MM.1S (cell line): Measurements from ENCODE around the gene TFDP1.

Experiments used
- DNase-seq: peaks from one replicate; pipeline ENCODE4 v3.0.0-alpha.2; 2015
- H2AFZ ChIP-seq: fragments of 300-600 bp; sonication (generic); 2 replicates; pipeline ENCODE4 v1.6.0; 2016; ENCODE audit warnings: antibody characterized with exemption, low read length
- H3F3A ChIP-seq: fragments of 300-600 bp; sonication (generic); 2 replicates; pipeline ENCODE4 v1.6.1; 2016; ENCODE audit warnings: mild to moderate bottlenecking, antibody characterized with exemption, low read length, moderate library complexity, mixed read lengths; ENCODE audit not compliant: insufficient read depth
- H3K27ac ChIP-seq: fragments of 300-600 bp; sonication (generic); 2 replicates; pipeline ENCODE4 v1.5.1; 2016; ENCODE audit warnings: mild to moderate bottlenecking, low read length
- H3K27me3 ChIP-seq: fragments of 300-600 bp; sonication (generic); replicated peaks from 2 replicates; pipeline ENCODE4 v1.6.0; 2016; ENCODE audit warnings: low read length; ENCODE audit not compliant: insufficient read depth
- H3K36me3 ChIP-seq: fragments of 300-600 bp; sonication (generic); replicated peaks from 2 replicates; pipeline ENCODE4 v1.6.1; 2016; ENCODE audit warnings: mild to moderate bottlenecking, low read length, mixed read lengths; ENCODE audit not compliant: insufficient read depth
- H3K4me1 ChIP-seq: fragments of 300-600 bp; sonication (generic); 2 replicates; pipeline ENCODE4 v1.6.1; 2016; ENCODE audit warnings: low read length, mixed read lengths
- H3K4me2 ChIP-seq: fragments of 300-600 bp; sonication (generic); 2 replicates; pipeline ENCODE4 v1.6.0; 2016; ENCODE audit warnings: low read depth, low read length
- H3K4me3 ChIP-seq: fragments of 300-600 bp; sonication (generic); 2 replicates; pipeline ENCODE4 v1.5.1; 2016; ENCODE audit warnings: low read length, mixed read lengths
- H3K79me2 ChIP-seq: fragments of 300-600 bp; sonication (generic); 2 replicates; pipeline ENCODE4 v1.6.1; 2016; ENCODE audit warnings: mixed run types, low read length, mixed read lengths
- H3K9ac ChIP-seq: fragments of 300-600 bp; sonication (generic); 2 replicates; pipeline ENCODE4 v1.6.1; 2016; ENCODE audit warnings: low read length, mixed read lengths
- H3K9me2 ChIP-seq: fragments of 300-600 bp; sonication (generic); replicated peaks from 2 replicates; pipeline ENCODE4 v1.6.1; 2016; ENCODE audit warnings: mild to moderate bottlenecking, low read length, mixed read lengths; ENCODE audit not compliant: insufficient read depth
- H3K9me3 ChIP-seq: fragments of 300-600 bp; sonication (generic); replicated peaks from 2 replicates; pipeline ENCODE4 v1.6.1; 2016; ENCODE audit warnings: mild to moderate bottlenecking, low read length, mixed read lengths; ENCODE audit not compliant: insufficient read depth
- H4K20me1 ChIP-seq: fragments of 300-600 bp; sonication (generic); 2 replicates; pipeline ENCODE4 v1.6.1; 2016; ENCODE audit warnings: mild to moderate bottlenecking, low read length, moderate library complexity, mixed read lengths; ENCODE audit not compliant: insufficient read depth
- CTCF ChIP-seq: fragments of 300-600 bp; sonication (generic); IDR thresholded peaks from 2 replicates; pipeline ENCODE4 v1.5.1; 2016; ENCODE audit warnings: antibody characterized with exemption, low read length, mixed read lengths
- EZH2 ChIP-seq: fragments of 300-600 bp; sonication (generic); optimal IDR thresholded peaks from 2 replicates; pipeline ENCODE3; 2017; ENCODE audit warnings: low read depth, mild to moderate bottlenecking, antibody characterized with exemption, low read length, mixed read lengths
- EZH2phosphoT487 ChIP-seq: fragments of 300-600 bp; sonication (generic); IDR thresholded peaks from 2 replicates; pipeline ENCODE4 v1.6.1; 2018; ENCODE audit warnings: antibody characterized with exemption, low read length

Gene TFDP1

GRCh38 chr13:113648216-113648610, 63.7 kb downstream of the TFDP1 start:
- H2AFZ ChIP-seq: no peak overlapping the region
- H3F3A ChIP-seq: 0 out of 2 replicates have a peak, but pooled peaks cover 5% of the 10 kb centered on the region
- H4K20me1 ChIP-seq: no peaks in the 10 kb centered on the region
- no peak overlapping the region for H3K27ac ChIP-seq
- no peak overlapping the region for H3K9ac ChIP-seq
- H3K4me3 ChIP-seq: no peak overlapping the region
- H3K9me3 ChIP-seq: no peaks in the 10 kb centered on the region
- no peaks in the 10 kb centered on the region for H3K4me1 ChIP-seq
- H3K9me2 ChIP-seq: no peaks in the 10 kb centered on the region
- H3K79me2 ChIP-seq: no peaks in the 10 kb centered on the region
- H3K36me3 ChIP-seq: no peaks in the 10 kb centered on the region
- no peaks in the 10 kb centered on the region for H3K27me3 ChIP-seq
- no peak overlapping the region for H3K4me2 ChIP-seq
- no peak for DNase-seq
- no peak for TF ChIP-seq EZH2phosphoT487
- no peak for TF ChIP-seq CTCF
- no peak for TF ChIP-seq EZH2

GRCh38 chr13:113649212-113649611, 64.7 kb downstream of the TFDP1 start:
- no peaks in the 10 kb centered on the region for H4K20me1 ChIP-seq
- H3K9me3 ChIP-seq: no peaks in the 10 kb centered on the region
- no peaks in the 10 kb centered on the region for H3F3A ChIP-seq
- no peak overlapping the region for H3K4me2 ChIP-seq
- no peak for DNase-seq
- H3K27me3 ChIP-seq: no peaks in the 10 kb centered on the region
- no peak overlapping the region for H3K27ac ChIP-seq
- H3K4me1 ChIP-seq: no peaks in the 10 kb centered on the region
- no peaks in the 10 kb centered on the region for H3K79me2 ChIP-seq
- no peak overlapping the region for H3K9ac ChIP-seq
- TF ChIP-seq CTCF (no peak), EZH2phosphoT487 (no peak), EZH2 (no peak)
- no peaks in the 10 kb centered on the region for H3K36me3 ChIP-seq
- no peaks in the 10 kb centered on the region for H3K9me2 ChIP-seq
- H3K4me3 ChIP-seq: no peak overlapping the region
- H2AFZ ChIP-seq: no peak overlapping the region

GRCh38 chr13:113650275-113650674, 65.7 kb downstream of the TFDP1 start:
- DNase-seq: no peak
- no peaks in the 10 kb centered on the region for H3K9me3 ChIP-seq
- H2AFZ ChIP-seq: no peak overlapping the region
- H3K27ac ChIP-seq: no peak overlapping the region
- TF ChIP-seq CTCF: no peak
- TF ChIP-seq EZH2phosphoT487: no peak
- TF ChIP-seq EZH2: no peak
- H3K4me1 ChIP-seq: no peaks in the 10 kb centered on the region
- H3K9ac ChIP-seq: no peak overlapping the region
- H3K4me2 ChIP-seq: no peak overlapping the region
- H3F3A ChIP-seq: no peaks in the 10 kb centered on the region
- no peaks in the 10 kb centered on the region for H3K36me3 ChIP-seq
- H3K27me3 ChIP-seq: no peaks in the 10 kb centered on the region
- no peak overlapping the region for H3K4me3 ChIP-seq
- H3K79me2 ChIP-seq: no peaks in the 10 kb centered on the region
- no peaks in the 10 kb centered on the region for H3K9me2 ChIP-seq
- H4K20me1 ChIP-seq: no peaks in the 10 kb centered on the region
